SKM-1 (cell line): ENCODE results near the gene TTC7B.

Experiments used
- DNase-seq: peaks from one replicate; lab custom pipeline; 2025; ENCODE audit not compliant: unreplicated experiment; lab: John Stamatoyannopoulos, UW

TTC7B gene

DNA sequence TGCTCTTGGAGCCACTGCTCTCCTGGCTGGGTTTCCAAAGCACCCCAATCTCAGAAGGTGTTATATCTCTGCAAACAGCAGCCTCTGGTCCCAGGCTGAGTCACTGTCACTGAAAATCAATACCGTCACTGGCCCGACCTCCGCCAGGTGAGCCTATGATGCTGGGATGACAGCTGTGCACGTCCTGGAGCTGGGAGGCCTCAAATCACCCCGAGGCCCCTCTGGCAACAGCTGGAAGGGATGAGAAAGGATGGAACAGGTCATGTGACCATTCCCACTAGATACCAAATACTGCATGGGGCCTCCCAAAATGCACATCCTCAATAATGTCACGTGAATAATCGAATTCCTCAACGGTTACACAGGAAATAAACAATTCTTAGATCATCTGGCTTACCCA is 190.8 kb downstream of the TTC7B start:
- DNase-seq: no peak

DNA sequence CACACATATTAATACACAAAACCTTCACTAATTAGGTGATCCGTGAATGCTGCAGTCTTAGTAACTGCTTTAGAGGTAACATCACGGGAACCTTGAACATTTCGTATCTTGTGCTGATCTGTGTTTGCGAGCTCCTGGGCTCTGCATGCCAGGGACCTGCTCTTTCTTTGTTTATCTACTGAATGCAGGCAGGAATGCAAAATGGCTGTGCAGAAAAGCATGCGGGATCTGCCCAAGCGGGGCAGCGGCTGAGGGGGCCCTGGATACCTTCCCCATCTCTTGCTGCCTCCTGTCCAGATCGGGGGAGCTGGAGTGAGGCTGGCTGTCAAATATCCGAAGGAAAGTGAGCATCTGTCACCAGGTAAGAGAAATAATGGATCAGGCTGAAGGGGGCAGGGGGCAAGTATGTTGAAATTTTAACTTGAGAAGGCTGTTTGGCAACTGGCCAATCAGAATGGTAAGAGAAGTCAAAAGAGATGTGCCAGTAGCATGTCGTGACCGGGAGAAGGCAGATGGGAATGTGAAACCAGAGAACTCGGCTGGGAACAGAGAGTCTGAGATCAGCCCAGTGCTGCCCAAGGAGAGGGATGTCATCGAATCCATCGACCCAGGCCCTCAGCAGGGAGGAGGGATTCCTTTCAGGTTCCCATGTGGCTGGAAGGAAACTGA is 191.4 kb downstream of the TTC7B start:
- no peak for DNase-seq

- DNase-seq: no peak
Measured at GRCh38 chr14:90624227-90624626, 192.0 kb downstream of the TTC7B start.

DNA sequence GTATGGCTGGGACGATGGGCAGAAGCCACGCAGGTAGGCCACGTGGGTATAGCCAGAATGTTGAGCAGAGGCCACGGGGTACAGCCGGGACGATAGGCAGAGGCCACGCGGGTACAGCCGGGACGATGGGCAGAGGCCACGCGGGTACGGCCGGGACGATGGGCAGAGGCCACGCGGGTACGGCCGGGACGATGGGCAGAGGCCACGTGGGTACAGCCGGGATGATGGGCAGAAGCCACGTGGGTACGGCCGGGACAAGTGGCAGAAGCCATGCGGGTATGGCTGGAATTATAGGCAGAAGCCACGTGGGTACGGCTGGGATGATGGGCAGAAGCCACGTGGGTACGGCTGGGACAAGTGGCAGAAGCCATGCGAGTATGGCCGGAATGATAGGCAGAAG is 195.0 kb downstream of the TTC7B start:
- DNase-seq: no peak

GRCh38 chr14:90620568-90621077 is 195.6 kb downstream of the TTC7B start:
- DNase-seq: no peak

DNA sequence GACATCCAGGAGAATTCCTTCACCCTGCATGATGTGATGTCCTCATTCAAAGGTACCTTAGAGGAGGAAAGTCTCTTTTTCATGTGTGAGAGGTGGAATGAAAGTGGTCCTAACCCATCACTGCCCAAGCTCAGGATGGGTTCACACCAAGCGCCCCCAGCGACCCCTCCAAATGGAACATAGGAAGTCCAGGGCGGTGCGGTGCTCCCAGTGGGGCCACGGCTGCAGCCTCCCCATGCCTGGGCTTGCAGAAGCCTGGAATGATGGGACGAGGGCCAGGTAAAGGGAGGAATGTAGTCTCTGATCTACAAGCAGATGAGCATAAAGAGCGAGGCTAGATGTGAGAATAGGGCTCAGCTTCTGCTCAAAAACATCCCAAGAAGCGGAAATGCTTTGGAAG is 196.3 kb downstream of the TTC7B start:
- DNase-seq: no peak

DNA sequence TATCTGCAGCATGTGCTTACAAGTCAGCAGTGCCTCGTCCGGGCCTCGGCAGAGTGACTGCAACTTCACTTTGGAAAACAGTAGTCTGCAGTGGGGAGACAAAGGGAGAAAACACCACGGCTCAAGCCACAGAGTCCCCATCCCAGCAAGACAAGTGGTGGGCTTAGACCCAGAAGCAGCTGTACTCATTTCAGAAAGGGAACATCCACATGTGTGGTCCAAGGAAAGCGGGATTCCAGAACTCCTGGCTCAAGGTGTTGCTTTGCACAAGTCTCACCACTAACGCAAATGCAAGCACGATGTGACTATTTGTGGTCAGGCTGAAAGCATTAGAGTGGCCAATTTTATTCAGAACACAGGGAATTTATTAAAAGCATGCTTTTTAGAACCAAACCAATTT is 198.3 kb downstream of the TTC7B start:
- DNase-seq: no peak

DNA sequence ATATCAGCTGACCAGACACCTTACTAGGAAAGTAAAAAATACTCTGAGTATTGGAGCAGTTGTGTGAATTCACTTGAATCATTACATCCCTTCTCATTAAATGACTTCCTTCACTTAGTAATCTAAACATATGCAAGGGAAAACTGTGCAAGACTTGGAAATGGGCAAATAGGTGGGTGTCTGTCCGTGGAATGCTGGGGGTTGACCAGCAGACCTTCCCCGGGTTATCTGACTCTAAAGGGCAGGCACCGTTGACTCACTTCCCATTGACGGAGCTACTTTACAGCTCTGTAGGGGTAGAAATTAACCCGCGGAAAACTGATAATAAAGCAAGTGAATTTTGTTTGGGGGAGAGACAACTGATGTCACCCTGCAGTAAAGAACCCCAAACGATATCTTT is 199.3 kb downstream of the TTC7B start:
- no peak for DNase-seq

DNA sequence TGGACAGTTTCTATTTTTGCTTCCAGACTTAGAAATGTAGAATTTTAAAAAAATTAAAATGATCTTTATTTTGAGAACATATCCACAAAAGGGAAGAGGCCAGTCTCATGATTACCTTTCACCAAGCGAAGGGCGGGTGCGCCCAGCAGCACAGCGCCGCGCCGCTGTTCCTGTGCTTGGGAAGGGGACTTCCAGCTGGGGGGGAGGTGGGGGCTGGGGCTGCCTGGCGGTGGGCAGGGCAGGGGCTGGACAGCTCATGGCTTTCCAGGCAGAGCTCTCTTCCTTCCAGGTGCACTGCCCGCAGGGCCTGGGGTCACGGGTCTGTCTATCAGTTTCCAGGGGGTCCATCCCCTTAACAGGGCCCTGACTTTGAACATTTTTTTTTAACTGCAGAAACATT is 199.9 kb downstream of the TTC7B start:
- no peak for DNase-seq

DNA sequence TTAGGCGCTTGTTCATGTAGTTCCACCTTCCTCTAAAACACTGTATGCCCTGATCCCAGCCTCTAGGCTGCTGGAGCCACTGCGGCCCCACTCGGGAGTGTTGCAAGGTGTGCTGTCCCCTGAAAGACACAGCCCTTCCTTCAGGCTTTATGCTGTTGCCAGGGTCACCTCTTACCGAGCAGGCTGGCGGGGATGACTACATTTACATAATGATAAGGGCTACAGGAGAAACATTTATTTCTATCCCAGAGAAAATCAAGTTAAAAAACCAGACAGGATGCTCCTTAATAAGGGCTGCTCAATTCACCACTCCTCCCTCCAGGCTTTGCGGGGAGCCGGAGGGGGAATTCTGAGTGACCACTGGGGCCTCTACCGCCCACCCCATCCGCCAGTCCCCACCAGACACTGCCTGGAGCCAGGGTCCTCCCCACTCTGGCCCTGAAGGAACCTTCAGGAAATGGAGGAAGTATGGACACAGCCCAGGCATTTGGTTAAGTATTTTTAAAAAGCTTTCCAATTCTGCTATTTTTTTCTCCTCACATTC is 200.6 kb downstream of the TTC7B start:
- DNase-seq: no peak

DNA sequence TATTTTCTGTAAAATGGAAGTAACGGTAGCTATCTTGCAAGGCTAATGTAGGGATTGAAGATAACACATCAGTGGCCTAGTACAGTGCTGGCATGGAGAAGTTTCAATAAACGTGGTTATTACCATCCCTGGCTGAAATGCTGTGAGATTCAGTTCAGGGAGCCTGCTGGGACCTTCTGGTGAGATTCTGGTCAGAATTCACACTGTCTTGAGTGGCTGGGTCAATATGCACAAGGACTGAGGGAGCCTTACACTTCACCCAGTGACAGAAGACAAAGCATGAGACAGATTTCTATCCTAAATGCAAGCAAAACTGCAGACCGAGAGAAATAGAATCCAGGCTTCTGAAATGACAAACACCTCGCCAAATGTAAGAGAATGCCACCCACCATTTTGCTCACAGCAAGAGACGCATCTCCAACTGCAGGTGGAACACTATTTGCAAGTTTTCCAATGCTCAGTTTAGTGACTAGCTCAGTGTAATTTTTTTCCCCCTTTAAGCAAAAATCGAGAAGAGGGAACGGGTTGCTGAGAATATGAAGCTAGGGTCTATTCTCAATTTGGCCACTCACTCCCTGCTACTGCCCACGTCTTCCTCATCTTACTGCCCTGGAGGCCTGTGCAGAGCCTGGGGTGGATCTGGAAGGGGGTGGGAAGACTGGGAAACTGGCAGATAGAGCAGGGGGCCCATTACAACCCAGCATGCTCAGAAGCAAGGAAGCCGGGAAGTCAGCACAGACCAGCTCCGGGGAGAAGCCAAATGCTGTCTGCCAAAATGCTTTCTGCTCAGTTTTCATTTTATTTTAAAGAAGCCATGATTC is 201.3 kb downstream of the TTC7B start:
- DNase-seq: no peak

DNA sequence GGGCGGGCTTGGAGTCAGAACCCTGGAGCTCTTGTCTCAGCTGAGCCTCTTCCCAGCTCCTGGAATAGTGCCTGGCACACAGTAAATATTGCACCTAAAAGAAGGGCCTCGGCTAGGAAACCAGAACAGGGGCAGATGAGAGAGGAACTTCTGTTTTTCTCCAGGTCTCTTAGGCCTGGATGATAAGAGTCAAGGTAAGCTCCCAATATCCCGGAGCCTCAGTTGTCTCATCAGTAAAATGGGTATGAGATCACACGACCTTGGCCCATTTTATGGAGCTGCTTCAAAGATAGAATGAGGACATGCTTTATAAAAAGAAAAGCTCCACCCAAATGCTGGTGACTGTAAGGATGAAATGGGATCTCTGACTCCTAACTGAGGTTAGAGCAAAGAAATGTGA is 202.2 kb downstream of the TTC7B start:
- no peak for DNase-seq

DNA sequence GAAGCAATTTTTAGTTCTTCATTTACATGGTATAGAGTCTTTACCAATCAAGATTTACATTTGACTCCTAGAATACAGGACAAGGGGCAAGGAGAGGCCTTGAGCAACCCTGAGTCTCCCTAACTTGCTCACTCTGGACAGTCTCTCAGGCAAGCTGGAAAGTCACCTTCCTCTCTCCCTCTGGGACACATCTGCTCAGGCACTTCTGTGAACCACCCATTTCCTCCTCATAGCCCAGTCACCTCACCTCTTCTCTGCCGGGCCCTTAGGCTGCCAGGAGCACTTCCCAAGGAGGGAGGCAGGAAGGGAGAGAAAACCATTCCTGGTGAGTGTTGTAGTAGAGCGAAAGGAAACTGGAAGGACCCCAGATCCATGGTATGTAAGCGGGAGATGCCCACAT is 202.8 kb downstream of the TTC7B start:
- no peak for DNase-seq

DNA sequence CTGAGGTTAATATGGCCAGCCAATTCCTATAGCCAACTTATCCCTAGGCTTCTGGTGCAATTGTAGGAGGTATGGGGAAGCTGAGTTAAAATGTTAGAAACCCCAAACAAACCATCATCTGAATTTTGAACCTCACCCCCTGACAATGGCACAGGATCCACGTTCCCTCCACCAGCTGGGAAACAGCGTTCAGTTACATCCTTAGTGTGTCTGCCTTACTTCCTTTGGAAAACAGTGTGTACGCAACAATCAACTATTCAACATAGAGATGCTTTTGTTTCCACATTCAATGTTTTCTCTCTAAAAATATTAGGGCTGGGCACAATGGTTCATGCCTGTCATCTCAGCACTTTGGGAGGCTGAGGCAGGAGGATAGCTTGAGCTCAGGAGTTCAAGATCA is 203.4 kb downstream of the TTC7B start:
- DNase-seq: no peak

GRCh38 chr14:90611936-90612335 is 204.3 kb downstream of the TTC7B start:
- DNase-seq: no peak

DNA sequence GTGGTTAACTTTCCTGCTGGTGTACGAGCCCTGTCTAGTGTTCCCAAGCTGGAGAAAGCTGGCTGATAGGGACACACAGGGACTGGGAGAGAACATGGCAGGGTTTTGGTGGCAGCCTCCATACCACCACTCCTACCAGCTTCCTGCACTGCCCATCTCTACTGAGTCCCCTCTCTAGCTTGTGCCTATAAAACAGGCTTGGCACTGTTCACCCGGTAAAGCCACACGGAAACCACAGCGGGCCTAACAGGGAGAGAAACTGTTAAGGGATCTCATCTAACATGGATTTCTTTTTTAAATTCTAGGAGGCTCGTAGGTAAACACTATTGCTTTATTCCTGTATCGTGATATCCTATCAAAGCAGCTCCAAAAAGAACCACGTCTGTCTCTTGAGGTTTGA is 204.7 kb downstream of the TTC7B start:
- DNase-seq: no peak

GRCh38 chr14:90610346-90611040 is 205.7 kb downstream of the TTC7B start:
- DNase-seq: no peak

GRCh38 chr14:90609376-90609775 is 206.9 kb downstream of the TTC7B start:
- no peak for DNase-seq

DNA sequence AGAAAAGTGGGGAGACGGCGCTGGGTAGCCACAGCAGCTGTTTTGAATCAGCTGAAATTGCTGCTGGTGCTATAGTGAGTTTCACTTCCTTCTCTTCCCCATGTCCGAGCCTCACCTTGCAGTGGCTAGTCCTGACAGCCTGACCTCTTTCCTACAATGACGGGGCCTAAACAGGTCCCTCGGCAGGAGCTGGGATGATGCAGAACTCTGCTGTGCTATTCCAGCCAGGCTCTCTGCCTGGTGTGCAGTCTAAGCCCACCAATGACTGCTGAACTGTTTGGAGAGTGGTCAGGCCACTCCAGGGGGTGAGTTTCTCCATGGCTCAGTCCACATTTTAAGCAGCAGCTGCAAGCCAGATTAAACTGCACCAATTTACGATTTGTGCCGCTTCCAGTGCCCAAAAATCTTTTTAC is 207.3 kb downstream of the TTC7B start:
- no peak for DNase-seq

DNA sequence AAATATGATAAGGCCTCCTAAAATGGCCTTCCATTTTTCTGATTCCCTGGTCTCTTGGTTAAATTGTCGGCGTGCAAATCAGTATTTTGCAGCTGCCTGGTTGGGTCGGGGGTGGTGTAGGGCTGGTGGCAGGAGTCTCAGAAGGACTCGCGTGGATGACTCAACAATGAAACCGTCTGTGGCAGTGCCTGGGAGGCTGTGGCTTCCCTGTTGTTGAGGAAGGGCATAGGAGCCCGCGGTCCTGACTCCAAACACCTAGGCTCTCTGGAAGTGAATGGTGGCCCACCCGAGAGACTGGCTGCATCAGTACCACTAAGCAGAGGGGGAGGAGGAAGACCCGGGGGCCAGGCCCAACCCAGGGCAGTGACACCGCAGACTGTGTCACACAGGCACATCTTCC is 207.9 kb downstream of the TTC7B start:
- DNase-seq: no peak

DNA sequence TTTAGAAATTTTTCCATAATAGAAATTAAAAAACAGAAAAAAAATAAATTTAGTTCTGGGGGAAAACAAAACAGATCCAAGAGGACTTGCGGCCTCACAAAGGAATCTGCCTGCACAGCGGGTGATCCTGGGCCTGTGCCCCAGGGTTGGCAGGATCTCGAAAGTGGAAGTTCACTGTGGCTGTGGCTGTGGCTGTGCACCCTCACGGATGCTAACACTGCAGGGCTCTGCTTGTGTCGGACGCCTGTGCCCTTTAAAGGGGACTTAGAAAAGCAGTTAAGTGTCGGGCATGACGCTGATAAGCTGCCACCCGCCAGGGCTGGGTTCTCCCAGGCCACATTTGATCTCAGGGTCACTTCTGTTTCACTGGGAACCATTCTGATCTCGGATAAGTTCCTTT is 209.1 kb downstream of the TTC7B start:
- DNase-seq: no peak

DNA sequence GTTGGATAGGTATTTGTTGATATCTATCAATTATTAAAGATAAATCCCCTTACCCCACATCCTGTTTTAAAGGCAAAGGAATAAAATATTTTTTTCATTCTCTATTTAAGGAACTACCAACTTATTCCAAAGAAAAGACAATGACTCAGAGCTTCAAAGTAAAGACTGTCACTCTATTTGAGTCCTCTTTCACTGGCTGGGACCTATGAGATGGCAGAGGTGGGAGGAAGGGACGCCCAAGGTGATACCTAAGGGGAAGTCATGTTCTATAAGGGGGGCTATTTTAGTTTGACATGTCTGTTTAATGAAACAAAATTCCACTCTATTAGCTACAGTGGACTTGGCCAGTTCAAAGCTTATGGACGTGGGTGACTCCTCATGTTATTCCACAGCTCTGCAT is 209.8 kb downstream of the TTC7B start:
- DNase-seq: no peak
